GM12878 (cell line): Measurements from ENCODE around the gene LYPLAL1. TPM values are rescaled to one million over a fixed set of nuclear protein-coding genes. Genes with fewer than 3 reads are reported as not detected.

Experiments
- ATAC-seq: fragments of 200-7000 bp; cut with Tn5 transposase; 3 replicates; pipeline ENCODE4 v1.9.1; 2020; ENCODE audit warnings: mild to moderate bottlenecking, moderate library complexity
- BruUV-seq: library from RNA; stranded (reverse); fragments of 400-500 nt; replicated peaks from 2 replicates; lab custom pipeline; 2021; lab: Mats Ljungman, UMichigan
- CTCF ChIA-PET: fragments of 300-600 bp; sonication (Branson Sonifier 250); formaldehyde crosslinking; extraction: SDS; loops from one replicate; lab custom pipeline; 2021; ENCODE audit warnings: inconsistent platforms; lab: Yijun Ruan, JAX
- POLR2A ChIA-PET: fragments of 350-600 bp; formaldehyde crosslinking; extraction: SDS; loops from one replicate; lab custom pipeline; 2021; ENCODE audit warnings: inconsistent platforms; lab: Charles Lee
- RAD21 ChIA-PET: fragments of 300-600 bp; sonication (Branson Sonifier 250); formaldehyde crosslinking; loops from one replicate; lab custom pipeline; 2023; ENCODE audit warnings: antibody characterized with exemption; ENCODE audit not compliant: unreplicated experiment; lab: Charles Lee
- SMC1A ChIA-PET: fragments of 300-600 bp; sonication (Branson Sonifier 250); formaldehyde crosslinking; loops from one replicate; lab custom pipeline; 2023; ENCODE audit not compliant: unreplicated experiment, uncharacterized antibody; lab: Charles Lee
- DNase-seq: peaks from one replicate; pipeline ENCODE4 v3.0.0-alpha.2; 2011; ENCODE audit warnings: low read depth, low spot score
- FAIRE-seq: peaks from 3 replicates; lab custom pipeline; 2011; peaks lifted over from hg19 to GRCh38; lab: Jason Lieb, UNC
- H2AFZ ChIP-seq: 2 replicates; pipeline ENCODE4 v1.6.0; 2011; ENCODE audit warnings: low read depth, low read length, control low read depth; ENCODE audit not compliant: control insufficient read depth
- H3K27ac ChIP-seq: 2 replicates; pipeline ENCODE4 v1.5.1; 2011; ENCODE audit warnings: control low read depth; ENCODE audit not compliant: control insufficient read depth, insufficient read depth
- H3K27me3 ChIP-seq, 2 experiments: replicated peaks in 1 of 2; 2 replicates each; pipeline versions ENCODE4 v1.6.0 to v1.6.1; 2011; ENCODE audit warnings: low read length in 1 of 2; ENCODE audit not compliant: control insufficient read depth in 2 of 2, insufficient read depth in 2 of 2
- H3K36me3 ChIP-seq, 2 experiments: 2 replicates each; pipeline ENCODE4 v1.5.1; 2011; ENCODE audit warnings: low read length in 1 of 2; ENCODE audit not compliant: control insufficient read depth in 2 of 2, insufficient read depth in 2 of 2
- H3K4me1 ChIP-seq: 2 replicates; pipeline ENCODE4 v1.6.1; 2011; ENCODE audit warnings: mild to moderate bottlenecking, low read length, moderate library complexity, mixed read lengths; ENCODE audit not compliant: control insufficient read depth, insufficient read depth
- H3K4me2 ChIP-seq: 2 replicates; pipeline ENCODE4 v1.6.0; 2011; ENCODE audit warnings: control low read depth; ENCODE audit not compliant: control insufficient read depth, insufficient read depth
- H3K4me3 ChIP-seq: fragments of 200-600 bp; sonication (generic); 2 replicates; pipeline ENCODE4 v1.5.1; 2016
- H3K79me2 ChIP-seq: 2 replicates; pipeline ENCODE4 v1.6.0; 2011; ENCODE audit warnings: low read length; ENCODE audit not compliant: control insufficient read depth, insufficient read depth
- H3K9ac ChIP-seq: 2 replicates; pipeline ENCODE4 v1.8.0; 2011; ENCODE audit warnings: low read length, control low read depth, mixed read lengths; ENCODE audit not compliant: control insufficient read depth, insufficient read depth
- H3K9me3 ChIP-seq: replicated peaks from 3 replicates; pipeline ENCODE4 v1.5.1; 2011; ENCODE audit warnings: mild to moderate bottlenecking, low read length; ENCODE audit not compliant: control insufficient read depth, insufficient read depth
- H4K20me1 ChIP-seq: 2 replicates; pipeline ENCODE4 v1.6.0; 2011; ENCODE audit not compliant: control insufficient read depth, insufficient read depth
- ATF3 ChIP-seq: IDR thresholded peaks from 2 replicates; pipeline ENCODE4 v1.6.1; 2011; ENCODE audit warnings: low read depth, mild to moderate bottlenecking, low read length, moderate library complexity, borderline replicate concordance; ENCODE audit errors: extremely low read depth
- CEBPB ChIP-seq, 2 experiments: fragments of 150-350 bp in 1 of 2; IDR thresholded peaks; 2 replicates each; pipeline ENCODE4 v1.6.1; 2012 to 2014; ENCODE audit warnings: low read depth in 2 of 2, low read length in 2 of 2, borderline replicate concordance in 1 of 2, inconsistent platforms in 1 of 2
- CHD2 ChIP-seq: IDR thresholded peaks from 2 replicates; pipeline ENCODE4 v1.6.1; 2011; ENCODE audit warnings: low read depth, low read length, improper control_type of control experiment, borderline replicate concordance
- CREM ChIP-seq: IDR thresholded peaks from 2 replicates; pipeline ENCODE4 v1.6.1; 2014; ENCODE audit warnings: antibody characterized with exemption, low read depth
- EED ChIP-seq: sonication (generic); IDR thresholded peaks from 2 replicates; pipeline ENCODE4 v1.6.1; 2016; ENCODE audit warnings: antibody characterized with exemption, low read depth
- ELK1 ChIP-seq: IDR thresholded peaks from 2 replicates; pipeline ENCODE4 v1.6.1; 2012; ENCODE audit warnings: low read depth, low read length, improper control_type of control experiment
- KAT2A ChIP-seq: conservative IDR thresholded peaks from 2 replicates; pipeline ENCODE4 v1.6.1; 2011; ENCODE audit warnings: low read depth, low read length; ENCODE audit not compliant: control insufficient read depth
- KDM1A ChIP-seq: fragments of 200-600 bp; sonication (generic); IDR thresholded peaks from 2 replicates; pipeline ENCODE4 v1.6.1; 2016; ENCODE audit warnings: borderline replicate concordance
- LARP7 ChIP-seq: fragments of 450-650 bp; IDR thresholded peaks from 2 replicates; pipeline ENCODE4 v1.6.1; 2017; ENCODE audit warnings: mild to moderate bottlenecking
- RB1 ChIP-seq: fragments of 450-650 bp; formaldehyde crosslinking; IDR thresholded peaks from 2 replicates; pipeline ENCODE4 v1.6.1; 2017; ENCODE audit warnings: mild to moderate bottlenecking, borderline replicate concordance
- RELA ChIP-seq: fragments of 450-650 bp; IDR thresholded peaks from 2 replicates; pipeline ENCODE4 v1.8.0; 2014; ENCODE audit warnings: borderline replicate concordance; ENCODE audit not compliant: partially characterized antibody
- SP1 ChIP-seq: IDR thresholded peaks from one replicate; pipeline ENCODE4 v1.6.1; 2011; ENCODE audit warnings: low read depth, low read length
- ZBTB4 ChIP-seq: fragments of 450-650 bp; formaldehyde crosslinking; IDR thresholded peaks from 2 replicates; pipeline ENCODE4 v1.4.0; 2022; ENCODE audit warnings: mild to moderate bottlenecking, moderate library complexity
- ZNF274 ChIP-seq: IDR thresholded peaks from one replicate; pipeline ENCODE4 v1.8.0; 2011; ENCODE audit not compliant: insufficient read length, insufficient read depth
- ZNF384 ChIP-seq: IDR thresholded peaks from 2 replicates; pipeline ENCODE4 v1.6.1; 2012; ENCODE audit warnings: low read depth, mild to moderate bottlenecking, low read length, improper control_type of control experiment, borderline replicate concordance
- WGBS: methylation state at CpG from one replicate; pipeline ENCODE4 v1.1.6; 2016; ENCODE audit warnings: low lambda C conversion rate; ENCODE audit not compliant: insufficient replicate concordance, insufficient coverage; ENCODE audit errors: missing lambda C conversion rate; 5-methylcytosine and 5-hydroxymethylcytosine counted together
- in situ Hi-C: fragments of 300-500 bp; cut with MboI; formaldehyde crosslinking; loops from 9 replicates; pipeline ENCODE4 v1.14.3; 2018; ENCODE audit warnings: mixed read lengths
- intact Hi-C: fragments of 100-400 bp; cut with micrococcal nuclease; formaldehyde crosslinking; loops from one replicate; pipeline ENCODE4 v1.14.2; 2022; ENCODE audit not compliant: unreplicated experiment
- polyA plus RNA-seq, 11 experiments: library from polyadenylated mRNA; depleted of rRNA in 4 of 11; unstranded in 6 of 11; stranded (reverse) in 5 of 11; fragments of >200 nt; fragmentation: Nextera tagmentation in 4 of 11; fragmentation: Illumina TruSeq in 1 of 11; extraction: Ambion mirVana in 4 of 11; extraction: Trizol in 1 of 11; gene quantifications; 1 replicate in 1 of 11; 2 replicates in 10 of 11; pipeline versions ENCODE4 v1.2.1 to v1.2.3, GENCODE V29; 2011 to 2016; ENCODE audit warnings: inconsistent platforms in 2 of 11, missing spikeins in 2 of 11, low read depth in 1 of 11
- total RNA-seq, 4 experiments: library from RNA; depleted of rRNA in 3 of 4; stranded (reverse); fragments of >200 nt in 3 of 4; fragmentation: Illumina TruSeq in 1 of 4; extraction: Trizol in 1 of 4; gene quantifications; 2 replicates each; pipeline versions ENCODE4 v1.2.1 to v1.2.3, GENCODE V29; 2013 to 2021

The LYPLAL1 gene
- total and polyA plus RNA-seq, 10 of the 15 experiments (the other 5 are each of a cell fraction or from before 2014, with no cell fraction given): 19.4 to 112 (median 40.5) TPM

GRCh38 chr1:219239518-219239917 is 65.8 kb downstream of the LYPLAL1 start:
- no peaks in the 10 kb centered on the region for H3K36me3 ChIP-seq
- FAIRE-seq (no peak), DNase-seq (no peak), ATAC-seq (no peak)
- SMC1A ChIA-PET: no interaction called here
- H3K4me1 ChIP-seq: no peaks in the 10 kb centered on the region
- in situ Hi-C loops (no loop called here), intact Hi-C loops (no loop called here)
- no TSS peak for BruUV-seq
- no peak overlapping the region for H3K27ac ChIP-seq
- H3K4me2 ChIP-seq: no peak overlapping the region
- H3K79me2 ChIP-seq: no peaks in the 10 kb centered on the region
- H3K4me3 ChIP-seq: no peak overlapping the region
- 93% methylated on average over 2 of the region's 2 CpGs for WGBS
- no peaks in the 10 kb centered on the region for H4K20me1 ChIP-seq
- RAD21 ChIA-PET: no interaction called here
- TF ChIP-seq KAT2A (no peak), ZNF384 (no peak)
- H3K9me3 ChIP-seq: no peaks in the 10 kb centered on the region
- H2AFZ ChIP-seq: no peak overlapping the region
- no peaks in the 10 kb centered on the region for H3K27me3 ChIP-seq
- no peak overlapping the region for H3K9ac ChIP-seq
- CTCF ChIA-PET: no interaction called here
- POLR2A ChIA-PET: no interaction called here

GRCh38 chr1:219244864-219245263 is 71.2 kb downstream of the LYPLAL1 start:
- POLR2A ChIA-PET: no interaction called here
- no peaks in the 10 kb centered on the region for H3K27me3 ChIP-seq
- SMC1A ChIA-PET: no interaction called here
- H2AFZ ChIP-seq: no peak overlapping the region
- no peak for ATAC-seq
- no peak for DNase-seq
- in situ Hi-C loops (no loop called here), intact Hi-C loops (no loop called here)
- H3K27ac ChIP-seq: no peak overlapping the region
- H3K79me2 ChIP-seq: no peaks in the 10 kb centered on the region
- no peaks in the 10 kb centered on the region for H3K4me1 ChIP-seq
- FAIRE-seq: no peak
- H4K20me1 ChIP-seq: no peaks in the 10 kb centered on the region
- H3K4me2 ChIP-seq: no peak overlapping the region
- no TSS peak for BruUV-seq
- H3K36me3 ChIP-seq: no peaks in the 10 kb centered on the region
- CTCF ChIA-PET: no interaction called here
- no peak overlapping the region for H3K9ac ChIP-seq
- RAD21 ChIA-PET: no interaction called here
- H3K4me3 ChIP-seq: no peak overlapping the region
- H3K9me3 ChIP-seq: no peaks in the 10 kb centered on the region
- TF ChIP-seq ZNF274 (no peak), RB1 (no peak), KDM1A (no peak), EED (no peak), ATF3 (no peak), ELK1 (no peak), SP1 (no peak), CHD2 (no peak), RELA (no peak), CREM (no peak), CEBPB (IDR thresholded peaks at IDR 0.05; ENCODE audit: borderline replicate concordance in 1 of 2, low read depth in 2 of 2, low read length in 2 of 2) (no peak), LARP7 (no peak), ZBTB4 (CRISPR knock-in tag) (no peak)
